ENCODE data around the gene ACP4. TPM values are rescaled to one million over a fixed set of nuclear protein-coding genes. Genes with fewer than 3 reads are reported as not detected.

Gene ACP4
- total and polyA plus RNA-seq, 2 of the 13 experiments (the other 11 are each of a cell fraction or from before 2014, with no cell fraction given): 0.08 TPM; not detected in 1

- TF ChIP-seq ZNF549 (CRISPR knock-in tag; IDR thresholded peaks at IDR 0.05) (no peak), ZBTB7A (CRISPR knock-in tag; IDR thresholded peaks at IDR 0.05) (peak; percentile 54; the same call in 1 of the 2 replicates), ZNF709 (CRISPR knock-in tag; IDR thresholded peaks at IDR 0.05) (no peak), MBD4 (IDR thresholded peaks at IDR 0.05; ENCODE audit: borderline replicate concordance, low read length) (peak; percentile 13; the same call in 1 of the 2 replicates), ZNF749 (CRISPR knock-in tag; IDR thresholded peaks at IDR 0.05; ENCODE audit: borderline replicate concordance) (0 out of 2 replicates have a peak, but pooled peaks have one; percentile 45), TARDBP (CRISPR knock-in tag; IDR thresholded peaks at IDR 0.05) (peak; percentile 47), REL (CRISPR knock-in tag; conservative IDR thresholded peaks at IDR 0.05) (peak; percentile 61; the same call in 1 of the 2 replicates), NR2F1 (CRISPR knock-in tag; IDR thresholded peaks at IDR 0.05) (no peak)
- TF ChIP-seq, protein P1, sequence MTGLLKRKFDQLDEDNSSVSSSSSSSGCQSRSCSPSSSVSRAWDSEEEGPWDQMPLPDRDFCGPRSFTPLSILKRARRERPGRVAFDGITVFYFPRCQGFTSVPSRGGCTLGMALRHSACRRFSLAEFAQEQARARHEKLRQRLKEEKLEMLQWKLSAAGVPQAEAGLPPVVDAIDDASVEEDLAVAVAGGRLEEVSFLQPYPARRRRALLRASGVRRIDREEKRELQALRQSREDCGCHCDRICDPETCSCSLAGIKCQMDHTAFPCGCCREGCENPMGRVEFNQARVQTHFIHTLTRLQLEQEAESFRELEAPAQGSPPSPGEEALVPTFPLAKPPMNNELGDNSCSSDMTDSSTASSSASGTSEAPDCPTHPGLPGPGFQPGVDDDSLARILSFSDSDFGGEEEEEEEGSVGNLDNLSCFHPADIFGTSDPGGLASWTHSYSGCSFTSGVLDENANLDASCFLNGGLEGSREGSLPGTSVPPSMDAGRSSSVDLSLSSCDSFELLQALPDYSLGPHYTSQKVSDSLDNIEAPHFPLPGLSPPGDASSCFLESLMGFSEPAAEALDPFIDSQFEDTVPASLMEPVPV (CRISPR knock-in tag; IDR thresholded peaks at IDR 0.05): peak; percentile 42; the same call in 1 of the 2 replicates
- TF ChIP-seq, protein P2, sequence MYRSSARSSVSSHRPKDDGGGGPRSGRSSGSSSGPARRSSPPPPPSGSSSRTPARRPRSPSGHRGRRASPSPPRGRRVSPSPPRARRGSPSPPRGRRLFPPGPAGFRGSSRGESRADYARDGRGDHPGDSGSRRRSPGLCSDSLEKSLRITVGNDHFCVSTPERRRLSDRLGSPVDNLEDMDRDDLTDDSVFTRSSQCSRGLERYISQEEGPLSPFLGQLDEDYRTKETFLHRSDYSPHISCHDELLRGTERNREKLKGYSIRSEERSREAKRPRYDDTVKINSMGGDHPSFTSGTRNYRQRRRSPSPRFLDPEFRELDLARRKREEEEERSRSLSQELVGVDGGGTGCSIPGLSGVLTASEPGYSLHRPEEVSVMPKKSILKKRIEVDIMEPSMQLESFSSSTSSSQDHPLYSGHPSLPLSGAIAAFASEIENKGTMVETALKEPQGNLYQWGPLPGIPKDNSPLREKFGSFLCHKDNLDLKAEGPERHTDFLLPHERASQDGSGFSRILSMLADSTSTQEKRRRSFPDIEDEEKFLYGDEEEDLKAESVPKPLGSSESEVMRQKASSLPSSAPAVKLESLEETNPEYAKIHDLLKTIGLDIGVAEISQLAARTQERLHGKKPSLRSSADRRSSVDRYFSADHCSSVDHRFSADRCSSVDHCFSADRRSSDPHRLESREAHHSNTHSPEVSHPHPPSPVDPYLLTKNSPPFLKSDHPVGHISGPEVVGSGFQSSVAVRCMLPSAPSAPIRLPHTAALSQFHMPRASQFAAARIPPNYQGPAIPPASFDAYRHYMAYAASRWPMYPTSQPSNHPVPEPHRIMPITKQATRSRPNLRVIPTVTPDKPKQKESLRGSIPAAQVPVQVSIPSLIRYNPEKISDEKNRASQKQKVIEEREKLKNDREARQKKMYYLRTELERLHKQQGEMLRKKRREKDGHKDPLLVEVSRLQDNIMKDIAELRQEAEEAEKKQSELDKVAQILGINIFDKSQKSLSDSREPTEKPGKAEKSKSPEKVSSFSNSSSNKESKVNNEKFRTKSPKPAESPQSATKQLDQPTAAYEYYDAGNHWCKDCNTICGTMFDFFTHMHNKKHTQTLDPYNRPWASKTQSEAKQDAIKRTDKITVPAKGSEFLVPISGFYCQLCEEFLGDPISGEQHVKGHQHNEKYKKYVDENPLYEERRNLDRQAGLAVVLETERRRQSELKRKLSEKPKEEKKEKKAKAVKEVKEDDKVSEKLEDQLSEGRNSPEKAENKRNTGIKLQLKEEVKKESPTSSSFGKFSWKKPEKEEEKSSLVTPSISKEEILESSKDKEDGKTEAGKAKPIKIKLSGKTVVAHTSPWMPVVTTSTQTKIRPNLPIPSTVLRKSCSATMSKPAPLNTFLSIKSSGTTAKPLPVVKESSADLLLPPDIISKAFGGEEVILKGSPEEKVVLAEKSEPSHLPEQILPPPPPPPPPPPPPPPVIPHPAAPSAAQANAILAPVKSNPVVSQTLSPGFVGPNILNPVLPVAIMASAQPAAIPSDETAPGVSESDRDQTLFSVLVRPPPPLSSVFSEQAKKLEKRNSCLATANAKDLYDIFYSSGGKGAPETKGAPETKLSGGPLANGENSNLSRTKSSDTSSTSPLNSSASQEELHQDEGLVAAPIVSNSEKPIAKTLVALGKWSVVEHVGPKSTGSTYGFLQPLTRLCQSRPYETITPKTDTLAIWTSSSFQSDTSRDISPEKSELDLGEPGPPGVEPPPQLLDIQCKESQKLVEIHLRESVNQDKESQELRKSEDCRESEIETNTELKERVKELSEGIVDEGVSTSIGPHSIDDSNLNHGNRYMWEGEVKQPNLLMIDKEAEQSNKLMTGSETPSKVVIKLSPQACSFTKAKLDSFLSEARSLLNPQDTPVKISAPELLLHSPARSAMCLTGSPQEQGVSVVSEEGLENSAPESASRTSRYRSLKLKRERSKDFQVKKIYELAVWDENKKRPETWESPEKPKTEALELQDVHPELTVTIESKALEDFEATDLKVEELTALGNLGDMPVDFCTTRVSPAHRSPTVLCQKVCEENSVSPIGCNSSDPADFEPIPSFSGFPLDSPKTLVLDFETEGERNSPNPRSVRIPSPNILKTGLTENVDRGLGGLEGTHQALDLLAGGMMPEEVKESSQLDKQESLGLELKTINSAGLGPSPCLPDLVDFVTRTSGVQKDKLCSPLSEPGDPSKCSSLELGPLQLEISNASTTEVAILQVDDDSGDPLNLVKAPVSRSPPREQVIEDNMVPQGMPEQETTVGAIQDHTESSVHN (CRISPR knock-in tag; IDR thresholded peaks at IDR 0.05): peak; percentile 18; the same call in 1 of the 2 replicates
- TF ChIP-seq, protein P3, sequence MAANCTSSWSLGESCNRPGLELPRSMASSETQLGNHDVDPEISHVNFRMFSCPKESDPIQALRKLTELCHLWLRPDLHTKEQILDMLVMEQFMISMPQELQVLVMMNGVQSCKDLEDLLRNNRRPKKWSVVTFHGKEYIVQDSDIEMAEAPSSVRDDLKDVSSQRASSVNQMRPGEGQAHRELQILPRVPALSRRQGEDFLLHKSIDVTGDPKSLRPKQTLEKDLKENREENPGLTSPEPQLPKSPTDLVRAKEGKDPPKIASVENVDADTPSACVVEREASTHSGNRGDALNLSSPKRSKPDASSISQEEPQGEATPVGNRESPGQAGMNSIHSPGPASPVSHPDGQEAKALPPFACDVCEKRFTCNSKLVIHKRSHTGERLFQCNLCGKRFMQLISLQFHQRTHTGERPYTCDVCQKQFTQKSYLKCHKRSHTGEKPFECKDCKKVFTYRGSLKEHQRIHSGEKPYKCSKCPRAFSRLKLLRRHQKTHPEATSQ (CRISPR knock-in tag; IDR thresholded peaks at IDR 0.05; ENCODE audit: borderline replicate concordance): peak; percentile 65; the same call in 1 of the 2 replicates
- TF ChIP-seq, protein P4, sequence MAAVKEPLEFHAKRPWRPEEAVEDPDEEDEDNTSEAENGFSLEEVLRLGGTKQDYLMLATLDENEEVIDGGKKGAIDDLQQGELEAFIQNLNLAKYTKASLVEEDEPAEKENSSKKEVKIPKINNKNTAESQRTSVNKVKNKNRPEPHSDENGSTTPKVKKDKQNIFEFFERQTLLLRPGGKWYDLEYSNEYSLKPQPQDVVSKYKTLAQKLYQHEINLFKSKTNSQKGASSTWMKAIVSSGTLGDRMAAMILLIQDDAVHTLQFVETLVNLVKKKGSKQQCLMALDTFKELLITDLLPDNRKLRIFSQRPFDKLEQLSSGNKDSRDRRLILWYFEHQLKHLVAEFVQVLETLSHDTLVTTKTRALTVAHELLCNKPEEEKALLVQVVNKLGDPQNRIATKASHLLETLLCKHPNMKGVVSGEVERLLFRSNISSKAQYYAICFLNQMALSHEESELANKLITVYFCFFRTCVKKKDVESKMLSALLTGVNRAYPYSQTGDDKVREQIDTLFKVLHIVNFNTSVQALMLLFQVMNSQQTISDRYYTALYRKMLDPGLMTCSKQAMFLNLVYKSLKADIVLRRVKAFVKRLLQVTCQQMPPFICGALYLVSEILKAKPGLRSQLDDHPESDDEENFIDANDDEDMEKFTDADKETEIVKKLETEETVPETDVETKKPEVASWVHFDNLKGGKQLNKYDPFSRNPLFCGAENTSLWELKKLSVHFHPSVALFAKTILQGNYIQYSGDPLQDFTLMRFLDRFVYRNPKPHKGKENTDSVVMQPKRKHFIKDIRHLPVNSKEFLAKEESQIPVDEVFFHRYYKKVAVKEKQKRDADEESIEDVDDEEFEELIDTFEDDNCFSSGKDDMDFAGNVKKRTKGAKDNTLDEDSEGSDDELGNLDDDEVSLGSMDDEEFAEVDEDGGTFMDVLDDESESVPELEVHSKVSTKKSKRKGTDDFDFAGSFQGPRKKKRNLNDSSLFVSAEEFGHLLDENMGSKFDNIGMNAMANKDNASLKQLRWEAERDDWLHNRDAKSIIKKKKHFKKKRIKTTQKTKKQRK (IDR thresholded peaks at IDR 0.05; ENCODE audit: low read length): no peak
Observed at GRCh38 chr19:50794876-50795663, 4.9 kb downstream of the ACP4 start (continued).

Measured in HepG2 (cell line).